ENCODE data around the gene BIN1.
"Not testable (repeated sequence)": the region's sequence is repeated elsewhere in the genome, so short reads cannot be mapped to it uniquely, and the experiment has no call there.

BIN1 gene

DNA sequence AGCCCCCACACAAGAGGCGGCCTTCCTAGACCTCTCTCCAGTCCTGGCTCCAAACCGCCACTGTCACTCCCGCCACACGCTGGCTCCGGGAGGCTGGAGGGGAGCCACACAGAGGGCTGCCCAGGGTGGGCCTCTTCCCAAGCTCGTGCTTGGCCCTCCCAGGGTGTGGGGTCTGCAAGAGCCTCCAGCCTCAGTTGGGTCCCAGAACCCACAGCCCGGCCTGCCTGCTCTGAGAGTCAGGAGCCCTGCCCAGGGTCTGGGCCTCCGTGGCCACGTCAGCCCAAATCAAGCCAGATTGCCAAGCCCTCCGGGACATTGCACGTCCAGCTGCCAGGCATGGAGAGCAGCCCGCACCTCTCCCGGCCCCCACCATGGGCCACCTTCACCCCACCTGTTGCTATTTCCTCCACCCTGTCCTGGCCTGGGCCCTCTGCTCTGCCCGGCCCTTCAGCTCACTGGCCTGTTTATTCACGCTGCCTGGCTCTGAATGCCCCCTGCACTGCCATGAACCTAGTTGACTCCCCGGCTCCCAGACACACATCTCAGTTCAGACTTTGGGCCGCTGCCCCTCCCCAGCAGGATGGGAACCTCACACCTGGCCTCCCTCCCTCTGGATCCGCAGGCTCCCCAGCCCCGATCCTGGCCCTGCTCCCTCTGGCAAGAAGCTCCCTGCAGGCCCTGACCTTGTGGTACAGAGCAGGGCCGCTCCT is 61.0 kb downstream of the BIN1 start:
- DNase-seq, result no peak

DNA sequence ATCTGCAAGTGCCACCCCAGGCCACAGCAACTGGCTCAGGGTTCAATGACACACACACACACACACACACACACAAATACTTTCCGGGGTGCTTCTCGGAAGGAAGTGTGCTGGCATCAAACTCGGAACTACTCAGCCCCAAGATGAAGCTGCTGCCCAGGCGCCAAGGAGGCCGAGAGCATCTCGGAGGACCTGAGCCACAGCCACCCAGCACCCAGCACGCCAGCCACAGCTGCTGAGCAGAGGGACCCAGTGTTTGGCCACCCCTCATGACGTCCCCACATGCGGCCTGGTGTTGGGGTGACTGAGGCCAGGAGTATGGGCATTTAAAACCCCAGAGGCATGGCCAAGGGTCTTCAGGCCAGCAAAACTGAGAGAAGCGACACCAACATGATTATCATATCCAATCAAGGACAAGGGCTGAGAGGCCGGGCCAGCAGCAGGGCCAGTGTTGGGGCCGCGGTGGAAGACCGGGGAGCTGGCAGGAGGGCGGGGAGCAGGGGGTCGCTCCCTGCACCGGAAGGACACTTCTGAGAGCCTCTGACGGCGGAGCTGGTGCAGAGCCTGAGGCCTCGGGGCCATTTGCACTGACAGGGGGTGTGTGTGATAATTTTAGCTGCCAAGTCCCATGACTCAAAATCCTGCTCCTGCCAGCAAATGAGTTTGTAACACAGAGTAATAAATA is 61.8 kb downstream of the BIN1 start:
- no peak for DNase-seq

DNA sequence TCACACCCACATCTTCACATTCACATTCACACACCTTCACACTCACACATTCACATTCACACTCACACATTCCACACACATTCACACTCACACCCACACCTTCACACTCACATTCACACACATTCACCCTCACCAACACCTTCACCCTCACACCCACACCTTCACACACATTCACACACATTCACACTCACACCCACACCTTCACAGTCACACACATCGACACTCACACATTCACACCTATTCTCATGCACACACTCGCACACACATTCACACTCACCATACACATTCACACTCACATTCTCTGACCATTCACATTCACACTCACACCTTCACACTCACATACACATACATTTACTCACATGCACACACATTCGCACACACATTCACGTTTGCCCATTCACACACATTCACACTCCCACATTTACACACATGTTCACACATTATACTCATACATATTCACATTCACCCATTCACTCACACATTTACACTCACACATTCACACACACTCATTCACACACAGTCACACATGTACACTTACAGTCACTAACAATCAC is 62.7 kb downstream of the BIN1 start:
- DNase-seq, result no peak

DNA sequence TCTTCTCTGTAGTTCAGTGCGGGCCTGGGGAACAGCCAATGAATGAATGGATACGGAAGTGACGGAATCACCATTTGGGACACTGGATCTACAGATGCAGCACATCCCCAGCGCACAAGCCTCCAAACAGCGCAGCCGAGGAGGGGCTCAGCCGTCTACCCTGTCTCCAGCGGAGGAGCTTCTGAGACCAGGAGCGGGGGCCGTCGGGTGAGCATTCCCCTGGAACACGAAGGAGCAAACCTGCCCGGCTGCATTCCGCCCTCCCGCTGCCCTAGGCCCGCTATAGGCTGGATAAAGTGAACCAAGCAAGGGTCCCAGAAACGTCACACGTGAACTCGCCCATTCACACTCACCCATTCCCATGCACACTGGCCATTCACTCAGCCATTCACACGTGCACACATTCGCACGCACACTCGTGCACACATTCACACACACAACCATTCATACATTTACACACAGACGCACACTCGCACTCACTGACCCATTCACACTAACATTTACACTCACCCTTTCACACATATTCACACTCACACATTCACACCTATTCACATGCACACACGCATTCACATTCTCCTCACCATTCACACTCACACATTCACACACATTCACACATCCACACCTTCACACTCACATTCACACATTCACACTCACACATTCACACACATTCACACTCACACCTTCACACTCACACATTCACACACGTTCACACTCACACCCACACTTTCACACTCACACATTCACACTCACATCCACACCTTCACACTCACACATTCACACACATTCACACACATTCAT is 63.4 kb downstream of the BIN1 start:
- no peak for DNase-seq

DNA sequence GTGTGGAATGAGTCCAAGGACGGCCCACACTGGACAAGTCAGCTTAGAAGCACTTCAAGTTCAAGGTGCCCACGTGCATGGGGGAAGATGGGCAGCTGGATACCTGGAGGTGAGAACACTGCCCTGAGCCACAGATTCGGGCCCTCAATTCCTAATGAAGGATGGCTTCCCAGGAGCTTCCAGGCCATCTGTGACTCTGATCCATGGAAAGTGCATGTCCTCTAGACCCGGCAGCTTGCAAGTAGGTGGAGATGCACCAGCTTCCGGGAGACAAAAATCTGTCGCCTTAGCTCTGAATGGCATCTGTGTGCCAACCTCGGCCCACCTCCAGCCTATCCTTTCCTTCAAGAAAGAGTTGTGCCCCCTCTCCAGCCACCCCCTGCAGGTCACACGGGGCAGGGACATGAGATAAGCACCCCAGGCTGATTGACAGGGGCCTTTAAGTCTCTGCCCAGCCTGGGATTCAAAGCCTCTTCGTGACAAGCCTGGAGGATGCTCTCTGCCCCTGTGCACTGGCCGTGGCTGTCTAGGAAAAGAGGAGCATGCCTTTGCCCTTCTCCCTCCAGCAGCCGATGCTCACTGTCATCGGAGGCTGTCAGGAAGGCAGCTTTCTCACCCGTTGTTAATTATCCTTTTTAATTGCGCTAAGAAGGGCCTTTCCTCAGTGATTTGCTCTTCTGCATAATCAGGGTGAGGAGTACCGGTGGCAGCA is 65.5 kb downstream of the BIN1 start:
- no peak for DNase-seq

DNA sequence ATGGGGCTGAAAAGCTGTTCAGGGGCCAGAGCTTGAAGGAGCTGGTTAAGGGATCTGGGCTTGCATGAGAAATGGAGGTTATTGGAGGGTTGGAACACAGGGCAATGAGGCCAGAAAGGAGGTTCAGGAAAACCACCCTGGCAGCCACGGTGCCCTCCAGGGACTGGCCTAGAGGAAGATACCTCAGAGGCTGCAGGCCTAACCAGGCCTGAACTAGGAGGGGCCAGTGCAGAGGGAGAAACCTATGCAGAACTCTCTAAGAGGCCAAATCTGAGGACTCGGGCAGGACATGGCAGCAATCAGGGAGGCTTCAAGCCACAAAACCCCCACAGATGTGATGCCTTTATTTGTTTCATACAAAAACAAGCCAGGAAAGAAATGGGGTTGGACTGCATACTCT is 66.8 kb downstream of the BIN1 start:
- DNase-seq, result no peak

DNA sequence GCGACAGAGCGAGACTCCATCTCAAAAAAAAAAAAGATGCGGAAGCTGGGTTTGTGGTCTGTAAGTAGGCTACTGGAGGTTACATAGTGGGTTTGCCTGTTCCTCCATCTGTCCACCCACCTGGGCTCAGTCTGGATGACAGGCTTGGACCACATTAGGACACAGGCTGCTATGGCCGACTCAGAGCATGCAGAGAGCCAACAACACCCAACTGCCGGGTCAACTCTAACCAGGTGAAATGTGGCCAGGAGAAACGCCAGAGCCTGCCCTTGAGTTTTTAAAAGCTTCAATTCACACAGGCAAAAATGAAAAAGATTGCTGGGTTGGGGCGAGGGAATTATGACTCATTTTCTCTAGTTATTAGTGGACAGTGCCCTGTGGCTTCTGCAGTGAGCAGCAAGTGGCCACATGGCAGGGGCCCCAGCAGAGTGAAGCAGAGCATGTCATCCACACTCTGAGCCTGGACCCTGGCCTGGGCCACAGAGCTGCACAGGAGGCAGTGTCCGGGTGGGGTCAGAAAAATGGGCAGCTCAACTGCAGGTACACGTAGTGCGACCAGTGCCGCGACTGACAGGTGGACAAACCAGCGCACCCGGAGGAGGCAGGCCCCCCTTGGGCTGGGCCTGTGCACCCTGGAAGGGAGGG is 67.4 kb downstream of the BIN1 start:
- no peak for DNase-seq

DNA sequence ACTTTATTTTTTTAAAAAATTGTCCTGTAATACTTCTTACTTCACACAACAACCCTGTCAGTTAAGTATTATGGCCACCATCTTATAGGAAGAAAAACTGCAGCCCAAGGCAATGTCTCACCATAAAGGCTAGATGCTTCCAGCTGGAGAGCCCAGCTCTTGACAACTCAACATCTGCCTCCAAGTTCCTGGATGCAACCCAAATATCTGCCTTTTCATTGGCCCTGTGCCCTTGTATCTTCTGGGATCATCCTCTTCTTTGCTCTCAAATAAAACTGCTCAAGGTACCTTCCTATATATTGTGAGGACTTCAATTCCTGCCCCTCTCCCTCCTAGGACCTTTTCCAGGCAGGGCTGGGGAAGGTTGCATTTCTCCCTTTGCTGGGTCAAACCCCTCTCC is 69.5 kb downstream of the BIN1 start:
- DNase-seq, result no peak

DNA sequence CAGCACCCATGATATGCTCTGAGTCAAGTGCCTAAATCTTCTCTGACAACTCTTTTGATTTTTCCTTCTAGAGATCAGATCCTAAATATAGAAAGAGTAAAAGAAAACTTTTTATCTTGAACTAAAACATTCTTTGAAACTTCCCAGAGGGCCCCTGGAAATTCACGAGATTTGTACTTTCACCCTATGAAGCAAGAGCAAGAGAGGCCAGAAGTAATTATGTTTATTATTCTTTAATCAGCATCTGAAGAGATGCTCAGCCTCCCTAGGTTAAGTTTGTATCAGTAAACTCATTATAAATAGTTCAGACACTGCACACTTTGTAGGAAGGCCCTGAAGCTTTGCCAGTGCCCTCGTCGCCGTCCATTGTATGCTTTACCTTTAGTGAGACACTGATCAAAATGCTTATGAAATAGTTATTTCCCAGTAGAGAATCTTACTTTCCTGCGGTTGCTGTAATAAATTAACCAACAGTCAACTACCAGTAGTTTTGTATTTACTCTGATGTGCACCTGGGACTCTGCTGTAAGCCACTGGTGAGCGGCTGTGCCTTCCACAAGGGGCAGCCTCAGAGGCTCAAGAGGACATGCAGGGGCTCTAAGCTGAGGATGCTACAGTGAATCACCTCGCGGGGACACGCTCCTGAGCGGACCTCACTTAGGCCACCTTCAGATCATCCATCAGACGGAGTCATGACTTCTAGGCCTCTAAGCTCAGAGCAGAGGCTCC is 71.9 kb downstream of the BIN1 start:
- DNase-seq, result no peak

DNA sequence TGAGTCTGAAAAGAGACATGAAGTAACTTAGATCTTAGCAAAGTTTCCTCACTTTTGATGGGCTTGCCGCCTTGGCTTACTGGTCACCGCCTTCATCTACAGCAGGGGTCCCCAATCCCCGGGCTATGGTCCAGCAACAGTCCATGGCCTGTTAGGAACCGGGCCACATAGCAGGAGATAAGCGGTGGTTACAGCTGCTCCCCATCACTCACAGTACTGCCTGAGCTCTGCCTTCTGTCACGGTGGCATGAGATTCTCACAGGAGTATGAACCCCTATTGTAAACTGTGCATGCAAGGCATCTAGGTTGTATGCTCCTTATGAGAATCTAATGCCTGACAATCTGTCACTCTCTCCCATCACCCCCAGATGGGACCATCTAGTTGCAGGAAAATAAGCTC is 72.9 kb downstream of the BIN1 start:
- no peak for DNase-seq

DNA sequence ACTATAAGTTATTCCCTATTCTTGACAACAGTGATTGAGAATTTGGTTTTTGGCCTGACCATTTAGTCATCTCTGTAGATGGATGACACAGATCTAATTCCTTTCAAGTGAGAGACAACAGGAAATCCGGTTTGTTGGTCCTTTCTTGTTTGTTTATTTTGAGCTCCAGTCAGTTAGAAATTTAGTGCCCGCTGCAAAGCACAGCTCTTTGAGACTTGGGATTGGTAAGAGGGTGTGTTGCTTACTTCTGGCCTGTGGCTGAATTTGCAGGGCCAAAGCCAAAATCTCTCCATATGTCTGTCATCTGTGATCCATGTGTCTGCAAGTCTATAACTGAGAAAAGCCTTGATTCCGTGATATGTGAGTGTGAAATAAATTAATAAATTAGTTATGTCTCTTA is 74.3 kb downstream of the BIN1 start:
- peak; percentile 22 for DNase-seq

DNA sequence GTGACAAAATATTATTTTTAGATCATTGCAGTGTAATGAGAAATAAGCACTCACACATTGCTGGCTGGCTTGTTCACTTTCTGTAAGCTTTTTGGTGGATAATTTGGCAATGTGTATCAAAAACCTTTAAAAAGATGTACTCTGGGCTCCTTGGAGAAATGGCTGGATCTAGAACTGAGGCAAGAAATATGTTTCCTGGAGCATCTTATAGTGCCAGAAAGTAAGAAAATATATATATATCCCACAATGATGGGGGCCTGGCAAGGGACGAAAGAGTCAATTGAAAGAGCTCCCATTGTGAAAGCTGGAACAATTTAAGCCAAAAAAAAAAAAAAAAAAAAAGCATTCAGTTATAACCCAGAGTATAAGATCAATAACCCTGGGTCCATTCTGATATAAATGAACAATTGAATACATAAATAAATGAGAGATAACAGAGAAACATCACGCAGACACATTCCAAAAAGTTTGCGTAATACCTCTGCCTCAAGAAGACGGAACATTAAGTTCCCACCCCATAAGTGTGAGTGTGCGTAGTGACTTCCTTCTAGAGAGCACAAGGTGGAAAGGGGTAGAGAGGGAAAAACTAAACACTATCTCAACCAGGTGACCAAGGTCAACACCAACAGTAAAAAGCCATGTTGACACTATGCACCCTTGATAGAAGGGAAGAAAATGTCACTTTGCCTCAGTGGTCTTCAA is 77.5 kb downstream of the BIN1 start:
- DNase-seq, result no peak

DNA sequence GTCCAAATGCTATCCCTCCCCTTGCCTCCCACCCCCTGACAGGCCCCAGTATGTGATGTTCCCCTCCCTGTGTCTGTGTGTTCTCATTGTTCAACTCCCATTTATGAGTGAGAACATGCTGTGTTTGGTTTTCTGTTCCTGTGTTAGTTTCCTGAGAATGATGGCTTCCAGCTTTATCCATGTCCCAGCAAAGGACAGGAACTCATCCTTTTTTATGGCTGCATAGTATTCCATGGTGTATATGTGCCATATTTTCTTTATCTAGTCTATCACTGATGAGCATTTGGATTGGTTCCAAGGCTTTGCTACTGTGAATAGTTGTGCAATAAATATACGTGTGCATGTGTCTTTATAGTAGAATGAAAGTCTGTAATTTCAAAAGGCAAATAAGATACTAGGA is 78.2 kb downstream of the BIN1 start:
- DNase-seq, result not testable (repeated sequence)

DNA sequence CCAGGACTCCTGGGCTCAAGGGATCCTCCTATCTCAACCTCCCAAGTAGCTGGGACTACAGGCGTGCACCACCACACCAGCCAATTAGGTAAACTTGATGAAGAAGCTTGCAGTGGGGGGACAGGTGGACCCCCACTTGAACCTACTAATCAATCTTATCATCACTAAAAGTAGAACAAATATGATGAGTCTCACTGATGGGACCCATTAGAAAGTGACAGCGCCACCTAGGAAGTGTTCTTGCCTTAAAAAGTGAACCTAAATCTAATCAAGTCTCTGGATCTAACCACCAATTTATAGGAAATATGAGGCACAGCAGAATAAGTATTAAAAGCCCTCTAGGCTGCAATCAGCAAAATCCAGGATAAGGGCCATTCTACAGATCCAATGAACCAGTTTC is 79.2 kb downstream of the BIN1 start:
- no peak for DNase-seq

DNA sequence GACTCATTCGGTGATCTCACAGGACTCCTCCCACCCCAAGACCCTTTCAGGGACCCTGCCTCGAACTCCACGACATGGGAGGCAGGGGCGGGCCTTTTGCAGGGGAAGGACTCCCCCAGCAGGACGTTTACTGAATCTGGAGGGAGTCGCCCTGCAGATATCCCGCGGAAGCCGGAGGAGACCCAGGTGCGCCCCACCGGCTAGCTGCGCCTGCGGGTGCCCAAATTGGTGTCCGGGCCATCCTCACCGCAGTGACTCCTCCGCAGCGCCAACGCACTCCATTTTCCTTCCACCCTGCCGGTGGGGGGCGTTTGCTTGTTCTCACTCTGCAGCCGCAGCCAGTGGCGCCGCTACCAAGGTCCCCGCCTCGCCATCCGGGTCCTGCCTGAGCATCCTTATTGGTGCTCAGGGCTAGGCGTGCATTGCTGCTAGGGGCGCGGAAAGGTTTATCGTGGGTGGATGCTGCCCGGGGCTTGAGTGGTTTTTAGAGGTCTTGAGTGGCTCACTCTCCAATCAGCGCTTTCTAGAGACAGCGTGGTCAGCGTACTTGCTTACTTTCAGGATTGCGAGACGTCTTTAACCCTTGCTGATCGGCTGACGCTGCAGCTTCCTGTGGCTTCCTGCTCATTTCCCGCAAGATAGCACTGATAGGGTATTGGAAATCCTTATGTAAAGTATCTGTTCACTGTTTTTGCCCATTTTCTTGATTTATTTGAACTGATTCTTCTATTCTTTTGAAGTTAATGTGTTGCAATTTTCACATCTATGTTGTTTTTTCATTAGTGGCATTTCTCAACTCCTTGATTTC is 81.4 kb downstream of the BIN1 start:
- peak; percentile 83 for DNase-seq

DNA sequence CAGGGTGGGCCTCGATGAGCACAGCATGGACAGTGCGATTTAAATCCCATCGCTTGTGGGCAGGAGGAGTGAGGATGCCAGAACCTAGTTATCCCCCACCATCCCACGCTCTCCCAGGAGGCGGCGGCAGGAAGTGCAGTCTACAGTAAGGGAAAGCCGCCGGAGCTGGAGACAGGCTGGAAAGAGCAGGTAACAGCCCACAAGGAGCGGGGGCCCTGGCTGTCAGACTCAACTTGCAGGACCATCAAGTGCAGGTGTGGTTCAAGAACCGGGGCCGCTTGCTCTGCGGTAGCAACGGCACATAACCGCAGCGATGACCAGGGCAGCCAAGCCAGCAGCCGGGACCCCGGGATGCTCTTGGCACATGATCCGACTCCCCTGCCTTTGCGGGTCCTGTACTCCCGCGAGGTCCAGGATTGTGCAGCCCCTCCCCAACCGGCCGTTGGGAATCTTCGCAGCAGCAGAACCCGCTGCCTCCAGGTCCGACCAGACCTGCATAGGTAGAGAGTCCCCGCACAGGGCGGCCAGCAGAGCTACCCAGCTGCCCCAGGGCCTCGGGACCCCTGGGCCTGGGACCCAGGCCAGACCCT is 82.1 kb downstream of the BIN1 start:
- peak; percentile 51 for DNase-seq

DNA sequence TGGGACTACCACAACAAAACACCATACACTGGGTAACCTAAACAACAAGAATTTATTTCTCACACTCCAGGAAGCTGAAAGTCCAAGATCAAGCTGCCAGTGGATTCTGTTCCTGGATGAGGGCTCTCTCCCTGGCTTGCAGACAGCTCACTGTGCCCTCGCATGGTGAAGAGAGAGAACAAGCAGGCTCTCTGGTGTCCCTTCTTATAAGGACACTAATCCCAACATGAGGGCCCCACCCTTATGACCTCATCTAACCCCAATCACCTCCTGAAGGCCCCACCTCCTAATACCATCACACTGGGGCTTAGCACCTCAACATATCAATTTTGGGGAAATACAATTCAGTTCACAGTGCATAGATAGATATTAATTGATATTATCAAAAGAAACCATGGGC is 83.5 kb downstream of the BIN1 start:
- no peak for DNase-seq

DNA sequence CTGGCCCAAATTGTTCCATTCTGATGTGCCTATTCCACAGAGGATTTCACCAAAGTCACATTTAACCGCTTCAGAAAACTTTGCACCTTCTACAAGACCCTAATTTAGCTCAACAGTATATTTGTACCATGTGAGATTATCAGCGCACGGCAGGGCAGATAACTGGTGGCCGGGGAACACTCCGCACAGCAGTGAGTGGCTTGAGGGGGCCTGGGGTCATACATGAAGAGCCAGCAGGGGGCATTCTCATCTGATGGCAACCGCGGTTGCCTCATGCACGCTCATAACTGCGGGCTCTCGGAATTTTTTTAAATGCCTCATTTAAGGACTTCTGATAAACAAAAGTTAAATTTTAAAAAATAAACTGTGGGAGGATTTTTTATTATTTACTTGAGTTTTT is 84.1 kb downstream of the BIN1 start:
- DNase-seq, result no peak

DNA sequence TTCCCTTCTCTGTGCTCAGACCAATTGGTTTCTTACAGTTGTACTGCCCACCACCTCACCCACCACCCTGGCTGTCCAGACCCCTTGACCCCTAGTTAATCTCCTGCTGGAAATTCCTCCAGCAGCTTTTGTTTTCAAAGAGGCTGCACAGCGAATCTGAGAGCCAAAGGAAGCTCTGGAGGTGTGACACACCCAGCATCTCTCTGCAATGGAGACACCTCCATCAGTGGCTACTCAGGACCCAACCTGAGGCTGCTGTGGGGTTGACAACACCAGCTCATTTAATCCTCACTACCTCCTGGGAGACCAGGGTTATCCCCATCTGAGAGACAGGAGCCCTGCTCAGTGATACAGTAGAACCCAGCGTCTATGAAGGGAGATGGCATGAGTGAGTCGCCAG is 86.4 kb downstream of the BIN1 start:
- DNase-seq, result no peak

DNA sequence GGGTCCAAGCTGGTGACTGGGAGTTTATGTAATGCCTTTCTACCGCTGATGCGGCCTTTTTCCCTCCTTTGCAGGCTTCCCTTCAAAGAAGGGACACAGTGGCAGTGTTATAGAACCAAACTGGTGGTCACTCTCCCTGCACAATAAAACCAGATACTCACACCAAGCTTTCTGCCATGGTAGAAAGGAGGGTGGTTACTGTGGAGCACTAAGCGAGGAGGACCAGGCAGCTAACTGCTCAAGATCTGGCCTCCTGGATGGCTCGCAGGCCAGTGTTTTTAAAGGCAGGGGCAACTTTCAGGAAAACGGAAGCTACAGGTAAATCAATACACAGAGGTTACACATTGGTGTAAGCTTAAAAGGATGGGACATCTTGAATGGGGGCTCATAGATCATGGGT is 89.4 kb downstream of the BIN1 start:
- no peak for DNase-seq
